DLD1 (cell line): ENCODE measurements around the gene CFAP54.

Experiments used
- in situ Hi-C: cut with HindIII; loops from 2 replicates; pipeline ENCODE4 v1.10.0; 2017; ENCODE audit warnings: low sequenced_read_pairs

CFAP54 gene

DNA sequence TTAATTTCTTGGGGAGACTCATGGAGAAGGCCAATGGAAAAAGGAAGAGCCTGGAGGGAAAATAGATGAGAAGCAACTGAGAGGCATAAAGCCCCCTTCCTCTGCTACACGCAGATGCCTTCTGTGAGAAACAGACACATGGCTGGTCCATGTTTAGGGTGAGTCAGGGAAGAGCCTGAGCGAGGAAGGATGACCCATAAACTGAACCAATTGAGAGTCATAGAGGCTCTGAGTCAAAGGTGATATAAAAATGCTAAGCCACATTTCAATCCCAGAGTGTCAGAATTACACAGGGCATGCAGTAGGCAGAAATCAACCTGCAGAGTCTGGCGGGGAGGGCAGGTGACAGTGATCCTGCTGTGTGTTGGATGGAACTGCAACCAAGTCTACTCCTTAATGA is 387.6 kb downstream of the CFAP54 start:
- in situ Hi-C loops, result no loop called here

DNA sequence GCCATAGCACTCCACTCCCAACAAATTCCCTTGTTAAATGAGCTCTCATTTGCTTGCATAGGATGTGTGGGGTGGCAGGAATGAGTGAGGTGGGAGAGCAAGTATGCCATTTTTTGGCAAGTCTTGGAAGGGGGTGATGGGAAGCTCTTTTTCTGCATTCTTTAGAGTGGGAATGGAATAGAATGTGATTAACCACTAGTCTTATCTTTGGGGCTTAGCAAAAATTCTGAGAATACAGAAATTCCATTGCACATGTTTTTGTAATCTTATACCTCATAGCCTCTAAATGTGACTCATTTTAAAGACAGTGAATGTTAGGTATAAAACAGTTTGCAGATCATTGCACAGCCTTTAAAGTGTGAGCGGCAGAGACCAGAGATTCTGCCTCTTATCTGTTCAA is 389.3 kb downstream of the CFAP54 start:
- in situ Hi-C loops, result no loop called here

- in situ Hi-C loops, result no loop called here
These were observed 389.9 kb downstream of the CFAP54 start for GRCh38 chr12:96879301-96879700.

DNA sequence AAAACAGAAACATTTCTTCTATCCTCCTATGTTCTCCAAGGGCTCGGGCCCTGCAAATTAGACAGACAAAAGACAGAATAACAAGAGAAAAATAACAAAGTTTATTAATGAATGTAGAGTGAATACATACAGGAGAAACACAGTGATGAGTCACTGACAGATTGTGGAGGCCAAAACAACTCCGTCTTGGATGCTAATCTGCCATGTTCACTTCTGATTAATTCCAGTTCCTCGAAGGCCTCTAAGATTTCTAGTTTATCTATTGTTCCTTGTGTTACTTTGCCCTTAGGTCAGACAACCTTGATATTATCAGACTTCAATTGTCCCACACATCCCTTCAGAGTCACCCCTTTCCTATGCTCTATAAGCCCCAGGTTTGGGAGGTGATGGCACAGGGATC is 390.8 kb downstream of the CFAP54 start:
- in situ Hi-C loops, result no loop called here

GRCh38 chr12:96881608-96882007 is 392.2 kb downstream of the CFAP54 start:
- in situ Hi-C loops, result no loop called here

GRCh38 chr12:96882862-96883261 is 393.5 kb downstream of the CFAP54 start:
- in situ Hi-C loops, result no loop called here

- in situ Hi-C loops, result no loop called here
These were observed 394.2 kb downstream of the CFAP54 start for GRCh38 chr12:96883571-96883970.

DNA sequence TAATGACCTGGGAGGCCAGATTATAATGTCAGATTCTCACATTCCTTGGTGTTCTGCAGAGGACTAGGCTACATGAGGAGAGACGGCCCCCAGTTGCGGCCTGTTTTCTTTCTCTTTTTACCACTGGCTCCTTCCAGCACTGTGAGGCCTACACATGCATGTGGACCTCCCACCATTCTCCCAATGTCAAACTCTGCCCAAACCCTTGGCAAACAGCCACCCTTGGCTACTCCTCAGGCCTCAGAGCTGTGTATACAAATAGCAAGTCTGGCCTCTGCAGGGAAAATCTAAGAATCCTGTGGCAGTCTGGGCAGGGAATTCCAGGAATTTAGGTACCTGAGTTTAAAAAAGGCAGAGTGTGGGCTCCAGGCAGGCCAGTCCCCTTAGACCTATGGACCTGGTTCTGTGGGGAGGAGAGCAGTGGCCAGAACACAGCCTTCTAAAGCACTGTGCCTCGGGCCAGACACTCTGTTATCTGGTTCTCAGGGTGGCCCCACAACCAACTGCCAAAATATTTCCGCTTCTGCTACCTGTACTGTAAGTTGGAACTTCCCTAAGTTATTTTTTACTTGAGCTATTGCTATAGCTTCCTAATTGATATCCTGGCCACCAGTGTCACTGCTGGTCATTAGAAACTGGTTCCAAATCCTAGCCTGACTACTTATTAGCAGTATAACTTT is 397.8 kb downstream of the CFAP54 start:
- in situ Hi-C loops, result no loop called here

DNA sequence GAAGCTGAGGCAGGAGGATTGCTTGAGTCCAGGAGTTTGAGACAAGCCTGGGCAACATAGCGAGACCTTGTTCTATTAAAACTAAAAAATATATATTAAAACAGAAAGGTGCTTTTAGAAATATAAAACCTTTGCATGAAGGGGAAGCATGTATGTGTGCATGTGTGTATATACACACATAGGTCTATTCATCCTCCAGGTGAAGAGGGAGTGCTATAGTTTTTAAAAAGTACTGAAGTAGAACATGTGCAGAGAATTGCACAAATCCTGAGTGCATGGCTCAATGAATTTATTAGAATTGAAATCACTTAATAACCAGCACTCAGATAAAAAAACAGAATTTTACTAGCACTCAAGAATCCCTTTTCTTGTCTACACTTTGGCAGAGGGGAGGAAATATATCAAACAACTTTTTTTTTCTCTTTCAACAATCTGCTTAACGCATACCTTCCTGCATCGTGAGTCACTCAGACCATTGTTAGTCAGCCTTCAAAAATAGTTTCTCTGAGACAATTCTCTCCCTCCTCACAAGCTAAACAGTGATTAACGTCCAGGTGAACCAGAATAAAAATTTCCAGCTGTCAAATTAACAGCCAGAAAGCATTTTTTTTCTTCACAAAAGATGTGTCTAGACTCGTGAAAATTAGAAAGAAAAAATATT is 400.0 kb downstream of the CFAP54 start:
- in situ Hi-C loops, result no loop called here

DNA sequence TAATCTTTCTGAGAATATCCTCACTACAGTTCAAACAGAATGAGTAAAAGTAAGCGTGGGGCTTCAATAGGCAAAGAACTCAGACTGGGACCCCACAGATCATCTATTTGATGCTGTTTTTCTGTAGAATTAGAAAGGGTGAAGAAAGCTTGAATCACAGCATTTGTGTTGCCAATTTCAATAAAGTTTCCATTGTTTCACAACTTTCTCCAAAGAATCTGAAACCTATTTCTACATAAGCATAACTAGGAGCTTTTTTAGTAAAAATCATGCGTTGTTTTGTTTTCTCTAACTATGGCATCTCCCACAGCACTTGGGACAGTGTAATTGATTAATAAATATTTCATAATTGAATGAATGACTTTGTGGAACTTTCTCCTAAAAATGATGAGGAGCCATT is 401.0 kb downstream of the CFAP54 start:
- in situ Hi-C loops, result no loop called here

- in situ Hi-C loops, result no loop called here
These were observed 402.7 kb downstream of the CFAP54 start for GRCh38 chr12:96892104-96892503.

- in situ Hi-C loops, result no loop called here
These were observed 408.0 kb downstream of the CFAP54 start for GRCh38 chr12:96897421-96897820.

DNA sequence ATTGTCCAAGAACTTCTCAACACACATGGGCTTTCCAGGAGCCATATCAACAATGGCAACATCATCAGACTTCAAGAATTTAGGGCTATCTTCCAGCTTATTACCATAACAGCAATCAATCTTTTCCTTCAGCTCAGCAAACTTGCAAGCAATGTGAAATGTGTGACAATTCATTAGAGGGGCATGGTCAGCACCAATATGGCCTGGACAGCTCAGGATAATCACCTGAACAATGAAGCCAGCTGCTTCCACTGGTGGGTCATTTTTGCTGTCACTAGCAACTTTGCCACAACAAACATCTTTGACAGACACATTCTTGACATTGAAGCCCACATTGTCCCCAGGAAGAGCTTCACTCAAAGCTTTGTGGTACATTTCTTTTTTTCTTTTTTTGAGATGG is 411.8 kb downstream of the CFAP54 start:
- in situ Hi-C loops, result no loop called here

DNA sequence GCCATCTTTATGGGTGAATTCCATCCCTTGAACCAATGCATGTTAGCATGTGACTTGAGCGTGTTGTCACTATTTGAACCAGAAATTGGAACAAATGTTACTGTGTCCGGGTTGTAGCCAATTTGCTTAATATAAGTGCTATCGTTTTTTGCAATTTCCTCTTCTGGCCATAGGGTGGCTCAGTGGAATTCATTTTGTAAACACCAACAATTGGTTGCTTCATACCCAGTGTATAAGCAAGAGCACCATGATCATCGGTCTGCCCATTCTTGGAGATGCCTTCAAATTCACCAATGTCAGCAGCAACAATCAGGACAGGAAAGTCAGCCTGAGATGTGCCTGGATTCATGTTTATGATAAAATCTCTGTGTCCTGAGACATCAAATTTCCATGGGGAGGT is 412.7 kb downstream of the CFAP54 start:
- in situ Hi-C loops, result no loop called here

- in situ Hi-C loops, result no loop called here
These were observed 417.1 kb downstream of the CFAP54 start for GRCh38 chr12:96906498-96906848.

- in situ Hi-C loops, result no loop called here
These were observed 417.7 kb downstream of the CFAP54 start, which contains the start of gene NEDD1 for GRCh38 chr12:96906849-96907670. TSS of gene NEDD1 (plus strand) at chr12:96907257. CDS start at chr12:96909760, 2,503 bp downstream.

GRCh38 chr12:96907671-96908422 is 418.5 kb downstream of the CFAP54 start:
- in situ Hi-C loops, result no loop called here

- in situ Hi-C loops, result no loop called here
These were observed 419.0 kb downstream of the CFAP54 start for GRCh38 chr12:96908423-96908675.

- in situ Hi-C loops, result no loop called here
These were observed 422.9 kb downstream of the CFAP54 start for GRCh38 chr12:96912261-96912660.

DNA sequence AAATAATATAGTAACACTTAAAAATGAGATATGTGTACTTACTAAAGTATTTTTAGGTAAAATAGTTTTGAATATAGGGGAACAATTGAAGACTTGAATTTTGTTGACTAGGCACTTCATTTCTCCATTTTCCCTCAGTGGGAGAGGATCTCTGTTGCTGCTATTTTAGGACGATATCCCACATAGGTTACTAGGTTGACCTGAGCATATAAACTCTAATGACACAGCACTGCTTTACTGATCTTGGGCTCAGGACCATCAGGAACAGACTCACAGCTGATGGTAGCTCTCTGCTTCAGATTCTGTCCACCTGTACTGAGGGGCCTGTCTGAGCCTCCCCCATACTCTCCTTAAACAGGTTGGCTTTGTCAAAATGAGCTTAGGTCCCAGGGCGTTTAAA is 423.6 kb downstream of the CFAP54 start:
- in situ Hi-C loops, result no loop called here

DNA sequence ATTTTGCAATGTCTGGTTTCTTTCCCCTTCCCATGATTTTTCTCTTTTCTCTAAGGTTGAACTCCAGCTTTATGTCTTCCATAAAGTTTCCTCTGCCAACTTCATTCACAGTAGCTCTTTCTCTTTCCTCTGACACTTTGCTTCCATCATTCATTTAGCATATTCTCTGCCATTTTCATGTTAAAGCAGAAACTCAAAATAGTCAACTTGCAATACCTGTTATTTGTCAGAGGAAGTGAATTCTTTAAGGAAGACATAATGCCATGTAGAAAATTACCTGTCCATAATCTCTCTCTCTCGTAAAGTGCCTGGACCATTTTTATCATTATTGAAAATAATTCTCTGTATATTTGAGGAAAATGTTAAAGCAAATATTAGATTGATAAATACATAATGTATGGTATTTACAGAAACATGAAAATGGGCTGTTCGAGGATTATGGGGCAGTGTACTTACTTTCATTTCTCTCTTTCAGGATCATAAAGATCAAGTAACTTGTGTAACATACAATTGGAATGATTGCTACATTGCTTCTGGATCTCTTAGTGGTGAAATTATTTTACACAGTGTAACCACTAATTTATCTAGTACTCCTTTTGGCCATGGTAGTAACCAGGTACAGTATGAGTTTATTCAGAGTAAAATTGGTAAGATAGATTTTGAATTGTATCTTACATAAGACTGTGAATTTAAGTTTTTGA is 430.3 kb downstream of the CFAP54 start:
- in situ Hi-C loops, result no loop called here
